IMR-90 (cell line): ENCODE measurements around the gene HDAC5. TPM values are rescaled to one million over a fixed set of nuclear protein-coding genes. Genes with fewer than 3 reads are reported as not detected.
"Not testable (repeated sequence)": the region's sequence is repeated elsewhere in the genome, so short reads cannot be mapped to it uniquely, and the experiment has no call there.

Experiments
- ATAC-seq: fragments of 200-7000 bp; cut with Tn5 transposase; 2 replicates; pipeline ENCODE4 v1.9.1; 2020; ENCODE audit warnings: low read depth, mild to moderate bottlenecking, moderate library complexity
- BruUV-seq: library from RNA; stranded (reverse); fragments of 400-500 nt; replicated peaks from 2 replicates; lab custom pipeline; 2021; lab: Mats Ljungman, UMichigan
- CTCF ChIA-PET: fragments of 300-600 bp; formaldehyde crosslinking; extraction: SDS; loops from one replicate; lab custom pipeline; 2021; ENCODE audit warnings: antibody characterized with exemption; lab: Yijun Ruan, JAX
- POLR2A ChIA-PET: fragments of 300-600 bp; sonication (Branson Sonifier 250); formaldehyde crosslinking; loops from one replicate; lab custom pipeline; 2022; ENCODE audit warnings: antibody characterized with exemption; ENCODE audit not compliant: unreplicated experiment; lab: Charles Lee
- DNase-seq: peaks from one replicate; pipeline ENCODE4 v3.0.0; 2013
- H2AFZ ChIP-seq: replicated peaks from 2 replicates; pipeline ENCODE3; 2013; ENCODE audit warnings: low read length, mild to moderate bottlenecking; ENCODE audit not compliant: poor library complexity
- H2AK5ac ChIP-seq: 2 replicates; pipeline ENCODE4 v1.6.1; 2013; ENCODE audit warnings: low read depth, low read length, inconsistent platforms
- H2AK9ac ChIP-seq: replicated peaks from 2 replicates; pipeline ENCODE3; 2013; ENCODE audit warnings: mild to moderate bottlenecking, low read depth, low read length, moderate library complexity; ENCODE audit not compliant: poor library complexity
- H2BK120ac ChIP-seq: 2 replicates; pipeline ENCODE4 v1.6.1; 2013; ENCODE audit warnings: low read depth, low read length, inconsistent platforms
- H2BK15ac ChIP-seq: 3 replicates; pipeline ENCODE4 v1.6.1; 2013; ENCODE audit warnings: low read depth, low read length, inconsistent platforms
- H2BK20ac ChIP-seq: 2 replicates; pipeline ENCODE4 v1.6.1; 2013; ENCODE audit warnings: low read depth, mild to moderate bottlenecking, inconsistent platforms, low read length, moderate library complexity
- H2BK5ac ChIP-seq: 2 replicates; pipeline ENCODE4 v1.6.1; 2013; ENCODE audit warnings: mild to moderate bottlenecking, low read depth, low read length, inconsistent platforms; ENCODE audit not compliant: poor library complexity, severe bottlenecking
- H3K14ac ChIP-seq: replicated peaks from 2 replicates; pipeline ENCODE4 v1.6.1; 2013; ENCODE audit warnings: low read depth, low read length, inconsistent platforms
- H3K18ac ChIP-seq: 2 replicates; pipeline ENCODE4 v1.6.1; 2013; ENCODE audit warnings: low read depth, low read length, control low read depth
- H3K23ac ChIP-seq: 2 replicates; pipeline ENCODE4 v1.6.1; 2013; ENCODE audit warnings: low read depth, low read length, inconsistent platforms
- H3K27ac ChIP-seq: 2 replicates; pipeline ENCODE4 v1.5.1; 2013; ENCODE audit warnings: mild to moderate bottlenecking, control low read depth, low read length; ENCODE audit not compliant: insufficient read depth
- H3K27me3 ChIP-seq: 2 replicates; pipeline ENCODE4 v1.6.1; 2013; ENCODE audit warnings: low read length; ENCODE audit not compliant: control insufficient read depth, insufficient read depth
- H3K36me3 ChIP-seq: 2 replicates; pipeline ENCODE4 v1.6.1; 2013; ENCODE audit warnings: low read length, mixed read lengths; ENCODE audit not compliant: control insufficient read depth, insufficient read depth
- H3K4ac ChIP-seq: 2 replicates; pipeline ENCODE4 v1.6.1; 2013; ENCODE audit warnings: low read depth, low read length, inconsistent platforms
- H3K4me1 ChIP-seq: 2 replicates; pipeline ENCODE4 v1.6.1; 2013; ENCODE audit warnings: low read length, mixed read lengths; ENCODE audit not compliant: control insufficient read depth, insufficient read depth
- H3K4me2 ChIP-seq: 2 replicates; pipeline ENCODE4 v1.6.1; 2013; ENCODE audit warnings: low read depth, mild to moderate bottlenecking, control low read depth, low read length, moderate library complexity
- H3K4me3 ChIP-seq: 2 replicates; pipeline ENCODE4 v1.5.1; 2013; ENCODE audit warnings: low read depth, mild to moderate bottlenecking, control low read depth, low read length, moderate library complexity; ENCODE audit not compliant: insufficient read depth
- H3K56ac ChIP-seq: 2 replicates; pipeline ENCODE4 v1.6.1; 2013; ENCODE audit warnings: low read length, inconsistent platforms; ENCODE audit not compliant: insufficient read depth; ENCODE audit errors: extremely low read depth
- H3K79me1 ChIP-seq, 2 experiments: 2 replicates each; pipeline ENCODE4 v1.6.1; 2013; ENCODE audit warnings: low read length in 2 of 2, inconsistent platforms in 1 of 2, low read depth in 1 of 2
- H3K9ac ChIP-seq: 2 replicates; pipeline ENCODE4 v1.6.1; 2013; ENCODE audit warnings: low read depth, low read length, control low read depth
- H3K9me1 ChIP-seq: 2 replicates; pipeline ENCODE4 v1.6.1; 2013; ENCODE audit warnings: low read length, inconsistent platforms; ENCODE audit not compliant: insufficient read depth
- H3K9me3 ChIP-seq: 2 replicates; pipeline ENCODE4 v1.6.1; 2013; ENCODE audit warnings: low read length; ENCODE audit not compliant: control insufficient read depth, insufficient read depth
- H4K20me1 ChIP-seq: 2 replicates; pipeline ENCODE4 v1.6.1; 2013; ENCODE audit warnings: low read length, inconsistent platforms; ENCODE audit not compliant: insufficient read depth
- H4K5ac ChIP-seq: 2 replicates; pipeline ENCODE4 v1.6.1; 2013; ENCODE audit warnings: mild to moderate bottlenecking, low read depth, low read length, control low read depth
- H4K8ac ChIP-seq, 2 experiments: 2 replicates each; pipeline ENCODE4 v1.6.1; 2013; ENCODE audit warnings: low read depth in 2 of 2, low read length in 2 of 2, control low read depth in 1 of 2, inconsistent platforms in 1 of 2
- H4K91ac ChIP-seq: 2 replicates; pipeline ENCODE4 v1.6.1; 2013; ENCODE audit warnings: low read depth, low read length, inconsistent platforms; ENCODE audit not compliant: insufficient read depth
- MAZ ChIP-seq: IDR thresholded peaks from 2 replicates; pipeline ENCODE4 v1.6.1; 2012; ENCODE audit warnings: low read depth, mild to moderate bottlenecking, low read length, improper control_type of control experiment, moderate library complexity, borderline replicate concordance
- WGBS, 2 experiments: methylation state at CpG; one replicate each; pipeline versions ENCODE4 v1.1.5 to v1.1.7; 2013; ENCODE audit warnings: missing lambda C conversion rate in 2 of 2; ENCODE audit not compliant: insufficient read length in 1 of 2; ENCODE audit errors: extremely low coverage in 2 of 2; 5-methylcytosine and 5-hydroxymethylcytosine counted together
- dilution Hi-C: fragments of 300-500 bp; cut with HindIII; formaldehyde crosslinking; loops from one replicate; pipeline ENCODE4 v1.14.3; 2018; ENCODE audit warnings: low sequenced_read_pairs; ENCODE audit not compliant: unreplicated experiment
- in situ Hi-C: fragments of 300-500 bp; cut with MboI; formaldehyde crosslinking; loops from 3 replicates; pipeline ENCODE4 v1.14.3; 2019; ENCODE audit warnings: low sequenced_read_pairs, inconsistent platforms, mixed read lengths
- intact Hi-C: fragments of 100-400 bp; cut with micrococcal nuclease; formaldehyde crosslinking; loops from 2 replicates; pipeline ENCODE4 v1.10.0; 2022
- polyA plus RNA-seq, 3 experiments: library from polyadenylated mRNA; depleted of rRNA; stranded (reverse); fragments of >200 nt; gene quantifications; 2 replicates each; pipeline ENCODE4 v1.2.3, GENCODE V29; 2012; ENCODE audit warnings: low replicate concordance in 1 of 3
- total RNA-seq: library from RNA; depleted of rRNA; stranded (reverse); fragments of >200 nt; gene quantifications from 2 replicates; pipeline ENCODE4 v1.2.3, GENCODE V29; 2012

The HDAC5 gene
- total and polyA plus RNA-seq, 2 of the 4 experiments (the other 2 are of a cell fraction), result 47.0 to 61.3 TPM

GRCh38 chr17:44102849-44103622 is 20.4 kb downstream of the HDAC5 start:
- CTCF ChIA-PET, result no interaction called here
- POLR2A ChIA-PET, result no interaction called here
- in situ Hi-C loops, result no loop called here

DNA sequence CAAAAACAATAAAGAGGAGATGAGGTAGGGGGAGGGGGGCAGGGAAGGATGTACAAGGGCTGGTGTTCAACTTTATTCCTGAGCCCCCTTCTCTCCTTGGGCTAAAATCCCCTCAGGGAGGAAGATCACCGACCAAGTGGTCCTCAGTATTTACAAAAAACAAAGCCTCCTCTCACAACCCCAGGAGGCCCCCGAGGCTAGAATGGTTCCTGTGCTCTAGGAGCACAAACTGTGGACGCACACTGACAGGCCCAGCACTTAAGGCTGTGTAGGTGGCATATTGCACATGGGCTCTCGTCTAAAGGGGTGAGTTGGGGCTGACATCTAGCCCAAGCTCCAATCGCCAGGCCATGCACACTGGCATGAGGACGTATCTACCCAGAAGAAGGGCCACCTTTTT is 21.6 kb downstream of the HDAC5 start:
- H4K20me1 ChIP-seq, result peaks cover 19% of the 10 kb centered on the region; the same call in 1 of the 2 replicates

More at GRCh38 chr17:44102849-44103622, 20.4 kb downstream of the HDAC5 start:
- H4K8ac ChIP-seq, result 0 out of 4 replicates have a peak overlapping the region, but pooled peaks of 1 of the 2 experiments have one; percentile 1
- H2BK15ac ChIP-seq, result no peak overlapping the region
- H3K4me3 ChIP-seq, result no peak overlapping the region
- H3K36me3 ChIP-seq, result no peaks in the 10 kb centered on the region
- H3K4ac ChIP-seq, result no peak overlapping the region
- no peak overlapping the region for H4K5ac ChIP-seq
- no peak overlapping the region for H2AK9ac ChIP-seq
- no peak overlapping the region for H3K27ac ChIP-seq
- WGBS, 2 experiments, result 86% methylated on average over 4 of the region's 16 CpGs; no CpG with 5 or more reads in 1 of the 2 experiments
- intact Hi-C loops (no loop called here), dilution Hi-C loops (no loop called here)
- H3K9me1 ChIP-seq, result peaks cover 28% of the 10 kb centered on the region
- H4K20me1 ChIP-seq, result peaks cover 25% of the 10 kb centered on the region
- H3K56ac ChIP-seq, result no peak overlapping the region
- H3K23ac ChIP-seq, result peak overlapping the region; percentile 29; the same call in 1 of the 2 replicates
- H4K91ac ChIP-seq, result no peak overlapping the region
- peak overlapping the region; percentile 88; the same call in 1 of the 2 replicates for H2AK5ac ChIP-seq
- H2BK20ac ChIP-seq, result no peak overlapping the region
- H3K9ac ChIP-seq, result no peak overlapping the region
- H3K18ac ChIP-seq, result no peak overlapping the region
- H3K9me3 ChIP-seq, result no peaks in the 10 kb centered on the region
- BruUV-seq, result no TSS peak
- no peaks in the 10 kb centered on the region for H3K27me3 ChIP-seq
- no peak for DNase-seq
- no peak overlapping the region for H3K4me2 ChIP-seq
- H2BK5ac ChIP-seq, result no peak overlapping the region
- no peak for TF ChIP-seq MAZ
- peaks cover 19% of the 10 kb centered on the region for H3K4me1 ChIP-seq
- no peak for ATAC-seq
- H3K79me1 ChIP-seq, result peaks cover 19 to 71% of the 10 kb centered on the region in 2 experiments
- H3K14ac ChIP-seq, result no peak overlapping the region
- no peak overlapping the region for H2AFZ ChIP-seq
- H2BK120ac ChIP-seq, result no peak overlapping the region

More for the DNA sequence above, 21.6 kb downstream of the HDAC5 start:
- H2BK120ac ChIP-seq, result peak overlapping the region; percentile 78
- peak overlapping the region; percentile 98 for H2AK9ac ChIP-seq
- H3K56ac ChIP-seq, H3K9me3 ChIP-seq, BruUV-seq, POLR2A ChIA-PET, dilution Hi-C loops, ATAC-seq, DNase-seq, H3K4me2 ChIP-seq, H3K27me3 ChIP-seq, H3K18ac ChIP-seq, H3K36me3 ChIP-seq, H3K9ac ChIP-seq, H3K4me3 ChIP-seq, intact Hi-C loops, H2AFZ ChIP-seq, in situ Hi-C loops: not testable (repeated sequence)
- H4K8ac ChIP-seq, result peak overlapping the region in 1 of 2 experiments; percentile 55; a peak in 2 of 4 replicates
- peak overlapping the region; percentile 85 for H3K14ac ChIP-seq
- H3K9me1 ChIP-seq, result peaks cover 24% of the 10 kb centered on the region
- H4K91ac ChIP-seq, result peak overlapping the region; percentile 35
- peaks cover 27 to 71% of the 10 kb centered on the region in 2 experiments for H3K79me1 ChIP-seq
- 0 out of 2 replicates have a peak overlapping the region, but pooled peaks have one; percentile 81 for H2BK20ac ChIP-seq
- CTCF ChIA-PET, result interaction anchor here (0.5 kb wide), 1 partner anchor 215 kb away, joined by 3 read pairs; no protein-coding TSS in a partner anchor
- H2AK5ac ChIP-seq, result peak overlapping the region; percentile 96
- peak overlapping the region; percentile 58; the same call in 1 of the 2 replicates for H3K27ac ChIP-seq
- peak overlapping the region; percentile 17; the same call in 1 of the 3 replicates for H2BK15ac ChIP-seq
- H2BK5ac ChIP-seq, result peak overlapping the region; percentile 68
- 0 out of 2 replicates have a peak overlapping the region, but pooled peaks have one; percentile 95 for H3K23ac ChIP-seq
- H3K4me1 ChIP-seq, result peaks cover 21% of the 10 kb centered on the region
- H3K4ac ChIP-seq, result peak overlapping the region; percentile 91
- WGBS, 2 experiments, result no CpG with 5 or more reads among the region's 6 CpGs
- H4K5ac ChIP-seq, result peak overlapping the region; percentile 52; the same call in 1 of the 2 replicates
